ENCODE measurements around the gene COQ5.
"Not testable (repeated sequence)": the region's sequence is repeated elsewhere in the genome, so short reads cannot be mapped to it uniquely, and the experiment has no call there.

COQ5 gene, protein sequence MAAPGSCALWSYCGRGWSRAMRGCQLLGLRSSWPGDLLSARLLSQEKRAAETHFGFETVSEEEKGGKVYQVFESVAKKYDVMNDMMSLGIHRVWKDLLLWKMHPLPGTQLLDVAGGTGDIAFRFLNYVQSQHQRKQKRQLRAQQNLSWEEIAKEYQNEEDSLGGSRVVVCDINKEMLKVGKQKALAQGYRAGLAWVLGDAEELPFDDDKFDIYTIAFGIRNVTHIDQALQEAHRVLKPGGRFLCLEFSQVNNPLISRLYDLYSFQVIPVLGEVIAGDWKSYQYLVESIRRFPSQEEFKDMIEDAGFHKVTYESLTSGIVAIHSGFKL

DNA sequence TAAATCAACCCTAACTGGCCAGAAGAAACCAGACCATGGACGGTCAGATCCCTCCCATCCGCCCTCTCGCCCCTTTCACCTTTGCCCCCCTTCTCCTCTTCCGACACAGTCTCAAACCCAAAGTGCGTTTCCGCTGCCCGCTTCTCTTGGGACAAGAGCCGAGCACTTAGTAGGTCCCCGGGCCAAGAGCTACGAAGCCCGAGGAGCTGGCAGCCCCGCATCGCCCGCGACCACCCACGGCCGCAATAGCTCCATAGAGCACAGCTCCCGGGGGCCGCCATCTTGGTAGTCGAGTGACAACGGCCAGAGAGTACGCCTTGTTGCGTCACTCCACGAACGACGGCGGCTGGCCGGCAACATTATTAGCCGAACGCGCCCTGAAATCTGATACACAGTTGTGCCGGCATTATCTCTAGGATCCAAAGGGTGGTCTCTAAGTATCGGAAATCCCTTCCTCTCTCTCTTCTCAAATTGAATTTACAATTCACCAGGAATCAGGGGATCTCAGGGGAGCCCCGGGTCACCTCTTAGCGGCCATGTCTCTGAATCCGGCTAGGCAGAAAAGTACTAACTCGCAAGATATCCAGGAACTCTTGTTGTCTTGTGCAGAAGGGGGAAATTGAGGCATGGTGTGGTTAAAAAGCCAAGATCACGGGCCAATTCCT is at the start of gene COQ5:
Gene COQ5, minus strand, starts transcription at position 298 of the 665 bp plus-strand sequence. Its CDS starts 17 bp downstream, at position 281.
- in situ Hi-C loops (cut with MboI; ENCODE audit: low sequenced_read_pairs) = no loop called here

DNA sequence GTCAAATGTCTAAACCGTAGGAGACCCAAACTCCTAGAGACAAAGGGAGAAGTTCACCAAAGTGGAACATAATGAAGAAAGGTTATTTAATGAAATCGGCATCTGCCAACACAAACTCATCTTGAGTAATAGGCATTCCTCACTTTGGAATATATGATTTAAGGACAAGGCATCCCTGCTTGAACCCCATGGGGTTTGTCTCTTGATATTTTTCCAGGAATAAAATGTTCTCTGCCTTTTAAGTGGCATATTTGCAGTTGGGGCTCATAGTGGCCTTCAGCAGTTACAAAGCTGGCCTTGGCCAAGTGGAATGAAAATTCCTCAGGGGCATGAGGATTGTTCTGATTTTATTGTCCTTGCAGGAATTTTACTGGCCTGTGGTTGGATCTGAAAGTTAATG is 45.1 kb upstream of the COQ5 start:
- in situ Hi-C loops (cut with MboI; ENCODE audit: low sequenced_read_pairs) = no loop called here

DNA sequence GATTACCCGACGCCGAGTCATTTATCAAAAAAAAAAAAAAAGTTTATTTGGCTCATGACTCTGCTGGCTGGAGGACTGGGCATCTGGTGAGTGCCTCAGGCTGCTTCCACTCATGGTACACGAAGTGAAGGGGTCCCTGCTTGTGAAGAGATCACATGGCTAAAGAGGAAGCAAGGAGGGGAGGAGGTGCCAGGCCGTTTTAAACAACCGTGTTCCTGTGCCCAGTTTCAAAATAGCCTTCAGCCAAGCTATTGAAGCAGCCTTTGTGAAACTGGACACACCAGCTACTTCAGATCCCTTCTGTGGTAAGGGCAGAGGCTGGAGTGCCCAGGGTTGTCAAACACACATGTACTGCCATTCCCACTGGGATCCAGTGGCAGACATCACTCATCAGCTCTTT is 44.6 kb upstream of the COQ5 start:
- in situ Hi-C loops (cut with MboI; ENCODE audit: low sequenced_read_pairs) = no loop called here

DNA sequence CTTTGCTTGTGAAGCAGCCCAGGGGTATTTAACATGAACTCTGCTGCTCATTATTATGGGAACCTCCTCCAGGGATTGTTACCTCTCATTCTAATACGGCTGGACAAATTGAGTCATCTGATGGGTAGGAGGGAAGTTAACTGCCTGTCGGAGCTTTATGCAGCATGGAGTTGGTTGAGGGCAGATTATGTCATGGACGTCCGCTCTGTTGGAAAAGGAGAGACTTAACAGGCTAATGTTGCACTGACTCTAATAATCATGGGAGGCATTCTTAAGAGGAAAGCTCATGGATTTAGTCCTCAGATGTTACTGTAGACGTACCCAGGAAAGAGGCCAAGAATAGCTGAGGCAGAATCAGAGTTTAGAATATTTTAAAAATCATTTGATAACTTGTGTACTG is 42.3 kb upstream of the COQ5 start:
- in situ Hi-C loops (cut with MboI; ENCODE audit: low sequenced_read_pairs) = no loop called here

DNA sequence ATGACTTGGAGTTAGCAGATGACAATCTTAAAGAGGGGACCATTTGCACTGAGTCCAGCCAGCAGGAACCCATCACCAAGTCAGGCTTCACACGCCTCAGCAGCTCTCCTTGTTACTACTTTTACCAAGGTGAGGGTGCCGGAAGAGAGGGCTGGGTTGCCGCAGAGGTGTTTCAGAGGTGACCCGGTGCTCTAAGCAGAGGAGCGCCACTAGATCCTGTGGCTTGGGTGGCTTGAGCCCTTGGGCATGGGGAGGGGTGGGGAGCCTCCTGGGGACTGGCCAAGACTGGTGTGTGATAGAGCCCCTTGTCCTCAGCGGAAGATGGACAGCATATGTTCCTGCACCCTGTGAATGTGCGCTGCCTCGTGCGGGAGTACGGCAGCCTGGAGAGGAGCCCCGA is 34.5 kb upstream of the COQ5 start:
- in situ Hi-C loops (cut with MboI; ENCODE audit: low sequenced_read_pairs) = no loop called here

DNA sequence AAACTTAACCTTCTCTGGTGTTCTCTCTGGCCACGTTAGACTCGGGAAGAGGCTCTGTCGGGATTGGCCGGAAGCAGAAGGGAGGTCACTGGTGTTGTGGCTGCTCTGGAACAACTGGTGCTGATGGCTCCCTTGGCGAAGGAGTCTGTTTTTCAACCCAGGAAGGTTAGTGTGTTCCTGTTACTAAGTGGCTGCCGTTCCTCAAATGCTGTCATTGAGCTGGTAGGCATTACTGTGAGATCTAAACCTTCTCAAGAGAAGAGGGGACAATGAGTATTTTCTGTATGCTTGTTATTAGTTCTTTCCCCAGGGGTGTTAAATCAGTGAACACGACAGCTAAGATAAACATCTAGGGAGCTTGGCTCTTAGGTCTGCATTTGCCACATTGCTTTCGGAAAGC is 33.9 kb upstream of the COQ5 start:
- in situ Hi-C loops (cut with MboI; ENCODE audit: low sequenced_read_pairs) = no loop called here

DNA sequence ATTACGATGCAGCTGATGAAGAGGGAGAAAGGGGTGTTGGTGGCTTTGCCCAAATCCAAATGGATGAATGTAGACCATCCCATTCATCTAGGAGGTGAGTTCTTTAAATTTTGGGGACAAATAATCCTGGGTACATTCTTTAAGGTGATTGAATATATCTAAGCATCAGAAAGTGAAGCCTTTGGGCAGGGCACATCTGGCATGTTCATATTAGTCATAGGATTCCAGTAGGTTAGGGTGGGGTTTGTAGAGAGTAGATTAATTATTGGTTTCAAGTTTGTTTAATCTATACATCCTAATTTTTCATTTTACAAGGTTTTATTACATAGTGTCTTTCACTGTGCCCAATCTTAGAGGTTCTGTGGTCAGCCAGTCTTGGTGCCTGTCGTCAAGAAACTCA is 28.6 kb upstream of the COQ5 start:
- in situ Hi-C loops (cut with MboI; ENCODE audit: low sequenced_read_pairs) = no loop called here

DNA sequence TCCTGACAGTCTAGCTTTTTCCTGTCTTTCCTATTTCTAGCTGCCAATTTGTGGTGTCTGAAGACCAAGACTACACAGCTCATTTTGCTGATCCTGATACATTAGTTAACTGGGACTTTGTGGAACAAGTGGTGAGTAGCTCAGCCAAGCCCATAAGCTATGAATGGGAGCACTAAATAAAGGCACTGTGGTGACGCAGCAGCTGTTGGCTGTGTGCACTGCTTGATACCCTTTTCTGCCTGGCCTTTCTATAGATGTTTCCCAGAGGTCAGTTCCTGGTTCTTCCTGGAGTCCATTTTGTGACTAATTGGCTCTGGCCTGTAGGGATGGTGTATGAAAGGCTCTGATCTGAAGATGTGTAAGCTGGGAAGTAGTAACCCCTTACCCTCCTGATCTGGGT is 25.7 kb upstream of the COQ5 start:
- in situ Hi-C loops (cut with MboI; ENCODE audit: low sequenced_read_pairs) = no loop called here

DNA sequence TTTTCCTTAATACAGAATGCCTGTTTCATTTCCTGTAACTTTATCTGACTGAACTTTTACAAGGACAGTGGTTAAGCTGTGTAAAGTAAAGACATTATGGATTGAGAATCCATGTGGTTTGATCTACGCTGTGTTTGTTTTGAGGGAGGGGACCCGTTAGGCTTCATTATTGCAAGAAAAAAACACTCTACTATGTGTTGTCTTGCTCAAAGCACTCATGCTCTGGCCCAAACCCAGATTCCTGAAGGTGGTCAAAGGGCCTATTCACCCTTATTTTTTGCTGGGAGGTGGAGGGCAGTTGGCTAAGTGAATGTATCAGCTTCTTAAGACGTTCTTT is 17.1 kb upstream of the COQ5 start:
- in situ Hi-C loops (cut with MboI; ENCODE audit: low sequenced_read_pairs) = no loop called here

DNA sequence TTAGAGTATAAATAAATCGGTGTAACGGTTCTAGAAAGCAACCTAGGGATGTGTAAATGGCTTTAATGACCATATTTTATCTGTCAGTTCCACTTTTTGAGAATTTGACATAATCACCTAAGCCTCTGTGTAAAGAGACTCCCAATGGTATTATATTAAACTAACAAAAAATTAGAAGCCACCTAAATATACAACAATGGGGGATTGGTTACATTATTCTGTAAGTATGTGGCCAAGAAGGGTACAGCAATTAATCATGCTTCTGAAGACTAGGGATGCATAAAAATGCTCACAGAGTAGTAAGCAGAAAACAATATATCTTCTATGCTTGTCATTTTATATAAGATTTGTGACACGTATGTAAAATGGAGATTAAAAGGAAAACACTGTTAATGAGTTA is 15.7 kb upstream of the COQ5 start:
- in situ Hi-C loops (cut with MboI; ENCODE audit: low sequenced_read_pairs) = no loop called here

DNA sequence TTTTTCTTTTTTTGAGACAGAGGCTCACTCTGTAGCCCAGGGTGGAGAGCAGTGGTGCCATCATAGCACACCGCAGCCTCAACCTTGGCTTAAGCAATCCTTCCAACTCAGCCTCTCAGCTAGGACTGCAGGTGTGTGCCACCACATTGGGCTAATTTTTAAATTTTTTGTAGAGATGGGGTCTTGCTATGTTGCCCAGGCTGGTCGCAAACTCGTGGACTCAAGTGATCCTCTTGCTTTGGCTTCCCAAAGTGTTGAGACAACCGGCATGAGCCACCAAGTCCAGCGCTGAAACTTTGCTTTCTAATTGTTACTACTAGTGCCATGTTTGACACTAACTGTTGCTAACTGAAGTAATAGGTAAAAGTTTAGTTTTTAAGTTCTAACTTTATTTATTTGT is 13.2 kb upstream of the COQ5 start:
- in situ Hi-C loops (cut with MboI; ENCODE audit: low sequenced_read_pairs) = no loop called here

DNA sequence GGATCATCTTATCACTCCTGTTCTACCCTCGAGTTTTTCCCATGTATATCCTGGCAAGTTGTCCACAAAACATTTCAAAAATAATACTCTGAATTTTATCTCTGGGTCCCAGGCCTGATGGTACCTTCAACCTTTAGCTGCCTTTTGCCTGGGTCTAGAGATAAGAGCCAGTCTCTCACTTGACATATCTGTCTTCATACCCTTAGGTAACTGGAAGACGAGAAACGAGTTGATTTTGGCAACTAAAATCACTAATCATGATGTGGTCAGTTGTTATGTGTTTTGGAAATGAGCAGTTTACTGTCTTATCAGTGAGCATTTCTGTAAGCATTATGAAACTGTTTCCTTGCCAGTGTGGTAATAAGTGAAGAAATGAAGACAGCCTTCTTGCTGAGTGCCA is 11.5 kb upstream of the COQ5 start:
- in situ Hi-C loops (cut with MboI; ENCODE audit: low sequenced_read_pairs) = no loop called here

DNA sequence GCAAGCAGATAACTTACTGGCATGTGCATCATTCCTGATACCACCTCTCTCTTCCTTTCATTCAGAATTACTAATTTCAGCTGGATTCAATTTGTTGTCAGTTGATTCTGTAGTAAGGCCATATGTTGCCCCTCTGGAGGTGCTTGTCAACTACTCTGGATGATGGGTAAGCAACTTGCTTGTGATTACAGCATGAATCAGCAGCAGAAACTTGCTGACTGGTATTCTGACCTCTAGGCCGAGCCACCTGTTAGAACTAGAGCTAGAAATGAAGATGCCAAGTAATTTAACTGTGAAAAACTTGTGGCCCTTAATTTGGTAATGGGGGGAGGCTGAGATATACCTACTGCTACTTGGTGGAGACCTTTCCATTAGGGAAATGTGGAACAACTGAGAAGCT is 10.3 kb upstream of the COQ5 start:
- in situ Hi-C loops (cut with MboI; ENCODE audit: low sequenced_read_pairs) = no loop called here

DNA sequence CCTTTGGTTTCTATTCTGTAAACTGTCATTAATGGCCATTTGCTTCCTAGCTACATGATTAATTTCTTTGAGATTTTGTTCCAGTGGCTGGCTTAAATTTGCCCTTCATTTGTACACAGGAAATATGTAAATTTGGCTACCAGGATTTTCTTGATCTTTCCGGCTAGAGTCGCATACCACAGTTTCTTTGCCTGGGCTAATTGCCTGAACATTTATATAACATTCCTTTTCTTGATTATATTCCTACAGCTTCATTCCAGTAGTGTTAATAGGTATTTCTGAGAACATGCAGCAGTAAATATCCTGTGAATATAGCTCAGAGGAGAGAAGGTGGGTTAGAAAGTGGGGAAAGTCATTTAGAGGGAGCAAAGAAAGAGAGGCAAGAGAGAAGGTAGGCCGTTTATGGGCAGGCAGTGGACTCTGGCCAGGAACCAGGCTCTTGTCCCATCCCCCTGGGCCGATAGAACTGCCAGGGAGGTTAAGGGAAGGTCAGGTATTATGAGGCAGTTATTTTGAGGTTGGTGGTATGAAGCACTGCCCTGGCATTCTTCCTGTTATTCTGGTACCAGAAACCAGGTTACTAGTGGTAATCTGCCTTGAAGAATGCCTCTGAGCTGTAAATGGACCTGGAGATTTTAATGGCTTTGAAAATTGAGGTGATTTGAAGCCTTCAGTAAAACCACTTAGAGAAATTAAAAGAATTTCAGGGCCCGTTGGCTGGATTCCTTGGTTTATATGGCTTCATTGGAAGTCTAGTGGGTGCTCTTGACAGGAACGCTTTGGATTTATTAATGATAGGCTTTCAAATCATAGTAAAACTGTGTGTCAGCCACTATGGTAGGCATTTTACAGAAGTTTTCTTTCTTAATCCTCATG is 9.6 kb upstream of the COQ5 start:
- in situ Hi-C loops (cut with MboI; ENCODE audit: low sequenced_read_pairs) = no loop called here

DNA sequence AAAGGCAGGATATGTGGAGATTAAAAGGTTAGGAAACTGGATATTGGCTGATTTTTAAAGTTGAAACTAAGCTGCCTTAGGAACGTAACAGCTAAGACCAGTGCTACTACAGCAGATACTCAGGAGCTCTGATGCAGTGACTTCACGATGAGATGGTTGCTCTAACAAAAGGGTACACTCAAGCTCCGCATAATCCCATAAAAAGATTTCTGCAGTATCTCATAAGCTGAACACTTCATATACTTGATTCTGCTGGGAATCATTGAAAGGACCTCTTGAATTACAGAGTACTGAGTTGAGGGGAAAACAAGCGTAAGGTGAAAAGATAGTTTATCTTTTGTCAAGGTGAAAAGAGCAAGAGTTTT is 8.9 kb upstream of the COQ5 start:
- in situ Hi-C loops (cut with MboI; ENCODE audit: low sequenced_read_pairs) = no loop called here

DNA sequence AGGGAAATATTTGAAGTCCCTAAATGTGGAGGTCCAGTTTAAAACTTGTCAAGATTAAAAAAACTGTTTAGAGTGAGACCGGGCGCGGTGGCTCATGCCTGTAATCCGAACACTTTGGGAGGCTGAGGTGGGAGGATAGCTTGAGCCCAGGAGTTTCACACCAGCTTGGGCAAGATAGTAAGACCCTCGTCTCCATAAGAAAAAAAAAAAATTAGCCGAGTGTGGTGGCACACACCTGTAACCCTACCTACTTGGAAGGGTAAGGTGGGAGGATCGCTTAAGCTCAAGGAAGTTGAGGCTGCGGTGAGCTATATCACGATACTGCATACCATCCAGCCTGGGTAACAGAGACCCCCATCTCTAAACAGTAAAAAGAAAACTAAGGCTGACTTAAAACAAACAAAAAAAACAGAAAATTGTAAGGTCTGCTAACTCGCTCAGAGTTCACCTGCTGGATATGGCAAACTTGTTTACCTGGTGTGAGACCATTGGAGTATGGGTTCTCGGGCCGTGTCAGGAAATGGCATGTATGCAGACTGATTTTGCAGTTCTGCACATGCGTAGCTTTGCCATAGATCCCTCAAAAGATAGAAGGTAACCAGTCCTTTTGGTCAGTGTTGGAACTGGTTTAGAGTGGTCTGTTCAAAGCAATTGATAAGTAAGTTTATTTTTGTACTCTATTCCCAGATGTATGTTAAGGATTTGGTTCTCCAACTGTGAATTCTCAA is 7.3 kb upstream of the COQ5 start:
- in situ Hi-C loops (cut with MboI; ENCODE audit: low sequenced_read_pairs) = no loop called here

DNA sequence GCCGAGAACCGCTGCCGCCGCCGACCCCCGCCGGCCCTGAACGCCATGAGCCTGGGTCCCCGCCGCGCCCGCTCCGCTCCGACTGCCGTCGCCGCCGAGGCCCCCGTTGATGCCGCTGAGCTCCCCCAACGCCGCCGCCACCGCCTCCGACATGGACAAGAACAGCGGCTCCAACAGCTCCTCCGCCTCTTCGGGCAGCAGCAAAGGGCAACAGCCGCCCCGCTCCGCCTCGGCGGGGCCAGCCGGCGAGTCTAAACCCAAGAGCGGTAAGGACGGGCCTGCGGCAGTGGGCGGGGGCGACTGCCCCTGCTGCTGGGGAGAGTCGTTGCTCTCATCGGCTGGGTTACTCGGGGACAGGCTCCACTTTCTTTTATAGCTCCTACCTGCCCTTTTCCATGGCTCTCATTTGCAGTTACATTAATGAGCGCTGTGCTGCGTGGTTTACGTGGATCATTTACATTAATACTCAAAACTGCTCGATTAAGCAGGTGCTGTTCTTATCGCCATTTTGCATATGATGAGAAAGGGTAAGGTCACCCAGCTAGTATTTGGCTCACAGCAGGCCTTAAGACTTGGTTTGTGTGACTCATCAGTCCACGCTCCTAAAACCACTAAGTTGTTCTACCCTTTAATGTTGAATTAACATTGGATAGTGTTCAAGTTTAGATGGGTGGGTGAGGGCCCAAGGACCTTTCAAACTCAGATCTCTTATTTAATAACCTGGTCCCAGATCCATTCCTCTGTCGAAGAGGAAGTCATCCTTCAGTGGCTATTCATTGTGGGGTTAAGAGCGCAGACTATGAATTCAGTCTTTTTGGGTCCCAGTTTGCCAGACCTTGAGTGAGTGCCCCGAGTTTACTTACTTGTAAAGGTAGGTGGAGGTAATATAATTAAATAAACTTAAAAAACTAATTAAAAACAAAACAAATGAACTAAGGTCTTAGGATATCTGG is 6.0 kb upstream of the COQ5 start:
- in situ Hi-C loops (cut with MboI; ENCODE audit: low sequenced_read_pairs) = no loop called here

DNA sequence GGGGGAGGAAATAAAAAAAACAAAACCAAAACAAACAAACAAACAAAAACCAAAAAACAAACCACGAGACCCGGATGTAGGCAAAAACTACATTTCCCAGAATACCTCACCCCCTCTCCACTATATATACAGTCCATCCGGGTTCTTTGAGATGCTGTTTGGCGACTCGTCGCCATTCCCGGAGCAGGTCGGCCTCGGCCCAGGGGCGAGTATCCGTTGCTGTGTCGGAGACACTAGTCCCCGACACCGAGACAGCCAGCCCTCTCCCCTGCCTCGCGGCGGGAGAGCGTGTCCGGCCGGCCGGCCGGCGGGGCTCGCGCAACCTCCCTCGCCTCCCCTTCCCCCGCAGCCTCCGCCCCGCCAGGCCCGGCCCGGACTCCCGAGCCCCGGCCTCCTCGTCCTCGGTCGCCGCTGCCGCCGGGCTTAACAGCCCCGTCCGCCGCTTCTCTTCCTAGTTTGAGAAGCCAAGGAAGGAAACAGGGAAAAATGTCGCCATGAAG is 5.3 kb upstream of the COQ5 start, which contains the start of gene RNF10:
Gene RNF10, plus strand, starts transcription at position 154 of the 500 bp plus-strand sequence. CDS start 456 bp downstream, outside the sequence.
- in situ Hi-C loops (cut with MboI; ENCODE audit: low sequenced_read_pairs) = no loop called here

DNA sequence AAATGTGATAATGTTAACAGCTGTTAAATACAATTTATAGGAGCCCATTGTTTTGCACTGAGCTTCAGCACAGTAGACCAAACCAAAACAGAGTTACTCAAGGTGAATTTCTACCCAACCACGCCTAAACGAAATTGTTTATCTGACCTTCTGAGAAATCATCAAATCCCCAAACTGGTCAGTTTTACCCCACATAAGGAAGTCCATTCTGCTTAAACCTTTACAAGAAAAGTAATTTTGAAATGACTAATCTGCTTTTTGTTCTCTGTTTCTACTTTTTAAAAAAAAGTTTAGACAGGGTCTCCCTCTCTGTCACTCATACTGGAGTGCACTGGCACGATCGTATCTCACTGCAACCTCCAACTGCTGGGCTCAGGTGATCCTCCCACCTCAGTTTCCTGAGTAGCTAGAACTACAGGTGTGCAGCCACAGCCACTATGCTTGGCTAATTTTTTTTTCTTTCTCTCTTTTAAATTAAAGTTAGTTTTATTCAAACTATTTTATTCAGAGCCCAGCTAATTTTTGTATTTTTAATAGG is 3.8 kb upstream of the COQ5 start:
- in situ Hi-C loops (cut with MboI; ENCODE audit: low sequenced_read_pairs) = no loop called here

DNA sequence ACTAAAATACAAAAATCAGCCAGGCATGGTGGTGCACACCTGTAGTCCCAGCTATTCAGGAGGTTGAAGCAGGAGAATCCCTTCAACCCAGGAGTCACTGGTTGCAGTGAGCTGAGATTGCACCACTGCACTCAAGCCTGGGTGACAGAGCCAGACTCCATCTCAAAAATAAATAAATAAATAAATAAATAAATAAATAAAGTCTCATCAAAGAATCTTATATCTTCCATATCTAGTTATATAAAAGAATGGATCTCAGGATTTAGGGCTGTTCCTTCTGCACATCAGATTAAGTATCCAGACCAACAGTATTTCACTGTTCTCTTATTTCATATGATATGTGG is 1.4 kb upstream of the COQ5 start:
- in situ Hi-C loops (cut with MboI; ENCODE audit: low sequenced_read_pairs) = not testable (repeated sequence)
